Activated T-cell treated with anti-CD3 and anti-CD28 coated beads, Interleukin-2, amount 50 U/mL, for 24 hours (primary cell): ENCODE data around the gene NEK10.
A peak's percentile ranks its signal among the peaks of the same experiment; 100 is the strongest.
"Not testable (repeated sequence)": the region's sequence is repeated elsewhere in the genome, so short reads cannot be mapped to it uniquely, and the experiment has no call there.

ENCODE experiments used
- DNase-seq: peaks from one replicate; pipeline ENCODE4 v3.0.0-alpha.2; 2020
- H3K27ac Mint-ChIP-seq: 2 replicates; pipeline ENCODE4 v1.8.0; 2020; ENCODE audit warnings: mild to moderate bottlenecking, mixed read lengths
- H3K27me3 Mint-ChIP-seq: 2 replicates; pipeline ENCODE4 v1.8.0; 2020; ENCODE audit warnings: mixed read lengths
- H3K36me3 Mint-ChIP-seq: 2 replicates; pipeline ENCODE4 v1.8.0; 2020; ENCODE audit warnings: low read depth, mixed read lengths
- H3K4me1 Mint-ChIP-seq: 2 replicates; pipeline ENCODE4 v1.8.0; 2020; ENCODE audit warnings: low read depth, mixed read lengths
- H3K4me3 Mint-ChIP-seq: 2 replicates; pipeline ENCODE4 v1.8.0; 2020; ENCODE audit warnings: mild to moderate bottlenecking, moderate library complexity, mixed read lengths
- H3K9me3 Mint-ChIP-seq: 2 replicates; pipeline ENCODE4 v1.8.0; 2020; ENCODE audit warnings: mixed read lengths

The NEK10 gene

GRCh38 chr3:27368831-27369607, at the start of gene NEK10:
Gene NEK10, minus strand, starts transcription at chr3:27369383. Its CDS starts 16,501 bp downstream, at chr3:27352882.
- H3K36me3 Mint-ChIP-seq, result peaks cover 8% of the 10 kb centered on the region

GRCh38 chr3:27415202-27415601, 46.0 kb upstream of the NEK10 start:
- no peak overlapping the region for H3K4me3 Mint-ChIP-seq
- no peak overlapping the region for H3K27ac Mint-ChIP-seq
- H3K4me1 Mint-ChIP-seq, result peaks cover 9% of the 10 kb centered on the region
- no peak for DNase-seq
- peaks cover 85% of the 10 kb centered on the region for H3K36me3 Mint-ChIP-seq
- no peaks in the 10 kb centered on the region for H3K27me3 Mint-ChIP-seq
- H3K9me3 Mint-ChIP-seq, result no peaks in the 10 kb centered on the region

More at GRCh38 chr3:27368831-27369607, at the start of gene NEK10:
- Mint-ChIP-seq H3K4me1 (peaks cover 15% of the 10 kb centered on the region), H3K9me3 (no peaks in the 10 kb centered on the region), H3K27ac (peak within 1 kb of the TSS; percentile 90), H3K4me3 (peak within 1 kb of the TSS; percentile 89), H3K27me3 (no peaks in the 10 kb centered on the region)
- DNase-seq, result peak; percentile 93

- peak overlapping the region; percentile 56 for H3K27ac Mint-ChIP-seq
- H3K36me3 Mint-ChIP-seq, result peaks cover 80% of the 10 kb centered on the region
- H3K9me3 Mint-ChIP-seq, result no peaks in the 10 kb centered on the region
- DNase-seq, result no peak
- no peaks in the 10 kb centered on the region for H3K27me3 Mint-ChIP-seq
- H3K4me3 Mint-ChIP-seq, result no peak overlapping the region
- H3K4me1 Mint-ChIP-seq, result peaks cover 13% of the 10 kb centered on the region
Measured at GRCh38 chr3:27392950-27393679, 23.9 kb upstream of the NEK10 start.

GRCh38 chr3:27392414-27392813, 23.2 kb upstream of the NEK10 start:
- not testable (repeated sequence) for H3K9me3 Mint-ChIP-seq, H3K4me3 Mint-ChIP-seq, H3K27me3 Mint-ChIP-seq, DNase-seq
- peak overlapping the region; percentile 71 for H3K27ac Mint-ChIP-seq
- peaks cover 78% of the 10 kb centered on the region for H3K36me3 Mint-ChIP-seq
- H3K4me1 Mint-ChIP-seq, result peaks cover 13% of the 10 kb centered on the region

- H3K36me3 Mint-ChIP-seq, result peaks cover 78% of the 10 kb centered on the region
- H3K4me3 Mint-ChIP-seq, result no peak overlapping the region
- no peaks in the 10 kb centered on the region for H3K9me3 Mint-ChIP-seq
- no peak for DNase-seq
- H3K27me3 Mint-ChIP-seq, result no peaks in the 10 kb centered on the region
- H3K27ac Mint-ChIP-seq, result peak overlapping the region; percentile 71
- H3K4me1 Mint-ChIP-seq, result peaks cover 13% of the 10 kb centered on the region
Measured at GRCh38 chr3:27391796-27392195, 22.6 kb upstream of the NEK10 start.

- no peak for DNase-seq
- Mint-ChIP-seq H3K36me3 (peaks cover 70% of the 10 kb centered on the region), H3K27ac (no peak overlapping the region), H3K4me1 (peaks cover 3% of the 10 kb centered on the region), H3K27me3 (no peaks in the 10 kb centered on the region), H3K4me3 (no peak overlapping the region), H3K9me3 (no peaks in the 10 kb centered on the region)
Measured at GRCh38 chr3:27387625-27388024, 18.4 kb upstream of the NEK10 start.

- Mint-ChIP-seq H3K9me3 (no peaks in the 10 kb centered on the region), H3K27ac (no peak overlapping the region), H3K4me3 (no peak overlapping the region), H3K27me3 (no peaks in the 10 kb centered on the region), H3K36me3 (peaks cover 69% of the 10 kb centered on the region), H3K4me1 (peaks cover 3% of the 10 kb centered on the region)
- DNase-seq, result no peak
Measured at GRCh38 chr3:27385504-27385903, 16.3 kb upstream of the NEK10 start.

GRCh38 chr3:27384191-27384590, 15.0 kb upstream of the NEK10 start:
- Mint-ChIP-seq H3K4me1 (peaks cover 5% of the 10 kb centered on the region), H3K36me3 (peaks cover 70% of the 10 kb centered on the region), H3K27ac (no peak overlapping the region), H3K9me3 (no peaks in the 10 kb centered on the region), H3K4me3 (no peak overlapping the region), H3K27me3 (no peaks in the 10 kb centered on the region)
- DNase-seq, result no peak

- no peak overlapping the region for H3K4me3 Mint-ChIP-seq
- no peaks in the 10 kb centered on the region for H3K27me3 Mint-ChIP-seq
- H3K4me1 Mint-ChIP-seq, result peaks cover 5% of the 10 kb centered on the region
- no peaks in the 10 kb centered on the region for H3K9me3 Mint-ChIP-seq
- DNase-seq, result no peak
- peaks cover 67% of the 10 kb centered on the region for H3K36me3 Mint-ChIP-seq
- peak overlapping the region; percentile 29 for H3K27ac Mint-ChIP-seq
Measured at GRCh38 chr3:27380433-27381357, 11.5 kb upstream of the NEK10 start.

GRCh38 chr3:27378331-27378730, 9.1 kb upstream of the NEK10 start:
- no peak overlapping the region for H3K4me3 Mint-ChIP-seq
- peaks cover 63% of the 10 kb centered on the region for H3K36me3 Mint-ChIP-seq
- H3K27ac Mint-ChIP-seq, result peak overlapping the region; percentile 51

GRCh38 chr3:27376109-27376772, 7.1 kb upstream of the NEK10 start:
- Mint-ChIP-seq H3K27ac (no peak overlapping the region), H3K27me3 (no peaks in the 10 kb centered on the region), H3K9me3 (no peaks in the 10 kb centered on the region), H3K4me3 (no peak overlapping the region), H3K36me3 (peaks cover 49% of the 10 kb centered on the region), H3K4me1 (peaks cover 5% of the 10 kb centered on the region)
- DNase-seq, result no peak

More at GRCh38 chr3:27378331-27378730, 9.1 kb upstream of the NEK10 start:
- H3K9me3 Mint-ChIP-seq, result no peaks in the 10 kb centered on the region
- peaks cover 5% of the 10 kb centered on the region for H3K4me1 Mint-ChIP-seq
- no peaks in the 10 kb centered on the region for H3K27me3 Mint-ChIP-seq
- DNase-seq, result no peak

- H3K4me1 Mint-ChIP-seq, result peaks cover 15% of the 10 kb centered on the region
- no peak for DNase-seq
- H3K9me3 Mint-ChIP-seq, result no peaks in the 10 kb centered on the region
- H3K36me3 Mint-ChIP-seq, result peaks cover 5% of the 10 kb centered on the region
- H3K27ac Mint-ChIP-seq, result no peak overlapping the region
- H3K4me3 Mint-ChIP-seq, result no peak overlapping the region
- no peaks in the 10 kb centered on the region for H3K27me3 Mint-ChIP-seq
Measured at GRCh38 chr3:27366062-27366591, 3.1 kb downstream of the NEK10 start.

GRCh38 chr3:27360113-27361078, 8.8 kb downstream of the NEK10 start:
- Mint-ChIP-seq H3K36me3 (no peaks in the 10 kb centered on the region), H3K9me3 (no peaks in the 10 kb centered on the region), H3K27ac (no peak overlapping the region), H3K4me1 (peaks cover 22% of the 10 kb centered on the region), H3K4me3 (no peak overlapping the region), H3K27me3 (no peaks in the 10 kb centered on the region)
- no peak for DNase-seq
